Gastrocnemius medialis (tissue), 4 donors: ENCODE data around the gene KRTAP9-3.

Source experiments
- CTCF ChIP-seq, 5 experiments: fragments of 450-650 bp in 3 of 5; fragments of 200-600 bp in 2 of 5; sonication (generic) in 2 of 5; IDR thresholded peaks in 4 of 5; conservative IDR thresholded peaks in 1 of 5; 1 replicate in 4 of 5; 2 replicates in 1 of 5; pipeline ENCODE4 v1.5.1; 2016 to 2019; ENCODE audit warnings: antibody characterized with exemption in 5 of 5, mild to moderate bottlenecking in 3 of 5, moderate library complexity in 3 of 5
- POLR2A ChIP-seq, 2 donors: fragments of 450-650 bp; IDR thresholded peaks; one replicate each; pipeline ENCODE4 v1.6.1; 2017; ENCODE audit warnings: antibody characterized with exemption in 2 of 2, mild to moderate bottlenecking in 2 of 2, moderate library complexity in 2 of 2

GRCh38 chr17:41251261-41251660 is 19.0 kb downstream of the KRTAP9-3 start:
- TF ChIP-seq CTCF (IDR thresholded peaks at IDR 0.05 in 4 of 5, conservative IDR thresholded peaks at IDR 0.05 in 1 of 5) (no peak), POLR2A (IDR thresholded peaks at IDR 0.05) (no peak)
